ENCODE results near the gene KLF13. TPM values are rescaled to one million over a fixed set of nuclear protein-coding genes. Genes with fewer than 3 reads are reported as not detected.

The KLF13 gene
- total RNA-seq, 2 donors from 2014 or later = 184 to 226 TPM

- H3K27me3 Mint-ChIP-seq = peaks cover 8% of the 10 kb centered on the region
- H3K27ac Mint-ChIP-seq = no peak overlapping the region
- ATAC-seq (no peak), DNase-seq (no peak)
- peaks cover 28% of the 10 kb centered on the region for H3K4me1 Mint-ChIP-seq
- no peak overlapping the region for H3K4me3 Mint-ChIP-seq
- H3K36me3 Mint-ChIP-seq (ENCODE audit: low read depth) = peaks cover 2% of the 10 kb centered on the region
- no peaks in the 10 kb centered on the region for H3K9me3 ChIP-seq (ENCODE audit: control insufficient read depth, low read length, poor library complexity, severe bottlenecking)
Observed at GRCh38 chr15:31303726-31304648, 22.6 kb upstream of the KLF13 start.

GRCh38 chr15:31304751-31305365, 21.8 kb upstream of the KLF13 start:
- Mint-ChIP-seq H3K4me1 (peaks cover 28% of the 10 kb centered on the region), H3K27ac (peak overlapping the region; percentile 67), H3K36me3 (ENCODE audit: low read depth) (peaks cover 2% of the 10 kb centered on the region), H3K27me3 (peaks cover 8% of the 10 kb centered on the region), H3K4me3 (peak overlapping the region; percentile 67)
- no peak for DNase-seq
- no peaks in the 10 kb centered on the region for H3K9me3 ChIP-seq (ENCODE audit: control insufficient read depth, low read length, poor library complexity, severe bottlenecking)
- ATAC-seq = peak; percentile 57

GRCh38 chr15:31305375-31305774, 21.3 kb upstream of the KLF13 start:
- ATAC-seq (no peak), DNase-seq (no peak)
- peak overlapping the region; percentile 67 for H3K27ac Mint-ChIP-seq
- peak overlapping the region; percentile 67 for H3K4me3 Mint-ChIP-seq
- H3K4me1 Mint-ChIP-seq = peaks cover 28% of the 10 kb centered on the region
- peaks cover 8% of the 10 kb centered on the region for H3K27me3 Mint-ChIP-seq
- peaks cover 2% of the 10 kb centered on the region for H3K36me3 Mint-ChIP-seq (ENCODE audit: low read depth)
- H3K9me3 ChIP-seq (ENCODE audit: control insufficient read depth, low read length, poor library complexity, severe bottlenecking) = no peaks in the 10 kb centered on the region

- no peaks in the 10 kb centered on the region for H3K9me3 ChIP-seq (ENCODE audit: control insufficient read depth, low read length, poor library complexity, severe bottlenecking)
- Mint-ChIP-seq H3K4me3 (no peak overlapping the region), H3K4me1 (peaks cover 28% of the 10 kb centered on the region), H3K27ac (peak overlapping the region; percentile 67), H3K36me3 (ENCODE audit: low read depth) (peaks cover 2% of the 10 kb centered on the region), H3K27me3 (peaks cover 8% of the 10 kb centered on the region)
- no peak for DNase-seq
- no peak for ATAC-seq
Observed at GRCh38 chr15:31305796-31306425, 20.7 kb upstream of the KLF13 start.

- Mint-ChIP-seq H3K36me3 (ENCODE audit: low read depth) (peaks cover 2% of the 10 kb centered on the region), H3K4me3 (no peak overlapping the region), H3K4me1 (peaks cover 28% of the 10 kb centered on the region), H3K27me3 (peaks cover 8% of the 10 kb centered on the region), H3K27ac (peak overlapping the region; percentile 67)
- ATAC-seq = no peak
- H3K9me3 ChIP-seq (ENCODE audit: control insufficient read depth, low read length, poor library complexity, severe bottlenecking) = no peaks in the 10 kb centered on the region
- DNase-seq = no peak
Observed at GRCh38 chr15:31306426-31307269, 20.0 kb upstream of the KLF13 start.

GRCh38 chr15:31307270-31308184, 19.1 kb upstream of the KLF13 start:
- DNase-seq (no peak), ATAC-seq (no peak)
- Mint-ChIP-seq H3K27me3 (peaks cover 8% of the 10 kb centered on the region), H3K36me3 (ENCODE audit: low read depth) (peaks cover 2% of the 10 kb centered on the region), H3K4me3 (no peak overlapping the region), H3K4me1 (peaks cover 25% of the 10 kb centered on the region), H3K27ac (no peak overlapping the region)
- H3K9me3 ChIP-seq (ENCODE audit: control insufficient read depth, low read length, poor library complexity, severe bottlenecking) = no peaks in the 10 kb centered on the region

- Mint-ChIP-seq H3K36me3 (ENCODE audit: low read depth) (peaks cover 2% of the 10 kb centered on the region), H3K27ac (no peak overlapping the region), H3K27me3 (peaks cover 8% of the 10 kb centered on the region), H3K4me1 (peaks cover 25% of the 10 kb centered on the region), H3K4me3 (no peak overlapping the region)
- no peak for ATAC-seq
- no peaks in the 10 kb centered on the region for H3K9me3 ChIP-seq (ENCODE audit: control insufficient read depth, low read length, poor library complexity, severe bottlenecking)
- no peak for DNase-seq
Observed at GRCh38 chr15:31308185-31308639, 18.4 kb upstream of the KLF13 start.

- H3K9me3 ChIP-seq (ENCODE audit: control insufficient read depth, low read length, poor library complexity, severe bottlenecking) = no peaks in the 10 kb centered on the region
- Mint-ChIP-seq H3K36me3 (ENCODE audit: low read depth) (peaks cover 2% of the 10 kb centered on the region), H3K27ac (no peak overlapping the region), H3K4me3 (no peak overlapping the region), H3K27me3 (peaks cover 8% of the 10 kb centered on the region), H3K4me1 (peaks cover 16% of the 10 kb centered on the region)
- DNase-seq = no peak
- ATAC-seq = no peak
Observed at GRCh38 chr15:31309893-31310606, 16.6 kb upstream of the KLF13 start.

GRCh38 chr15:31311735-31312619, 14.7 kb upstream of the KLF13 start:
- Mint-ChIP-seq H3K27me3 (peaks cover 8% of the 10 kb centered on the region), H3K36me3 (ENCODE audit: low read depth) (peaks cover 2% of the 10 kb centered on the region), H3K4me3 (no peak overlapping the region), H3K4me1 (peaks cover 15% of the 10 kb centered on the region), H3K27ac (no peak overlapping the region)
- DNase-seq = no peak
- ATAC-seq = no peak
- H3K9me3 ChIP-seq (ENCODE audit: control insufficient read depth, low read length, poor library complexity, severe bottlenecking) = no peaks in the 10 kb centered on the region

- Mint-ChIP-seq H3K4me1 (peaks cover 16% of the 10 kb centered on the region), H3K36me3 (ENCODE audit: low read depth) (no peaks in the 10 kb centered on the region), H3K27ac (no peak overlapping the region), H3K27me3 (no peaks in the 10 kb centered on the region), H3K4me3 (no peak overlapping the region)
- H3K9me3 ChIP-seq (ENCODE audit: control insufficient read depth, low read length, poor library complexity, severe bottlenecking) = no peaks in the 10 kb centered on the region
- ATAC-seq (no peak), DNase-seq (no peak)
Observed at GRCh38 chr15:31313223-31313622, 13.4 kb upstream of the KLF13 start.

GRCh38 chr15:31314380-31314779, 12.3 kb upstream of the KLF13 start:
- H3K9me3 ChIP-seq (ENCODE audit: control insufficient read depth, low read length, poor library complexity, severe bottlenecking) = no peaks in the 10 kb centered on the region
- H3K27ac Mint-ChIP-seq = no peak overlapping the region
- H3K4me1 Mint-ChIP-seq = peaks cover 15% of the 10 kb centered on the region
- DNase-seq = no peak
- no peak for ATAC-seq
- H3K4me3 Mint-ChIP-seq = no peak overlapping the region
- no peaks in the 10 kb centered on the region for H3K27me3 Mint-ChIP-seq
- H3K36me3 Mint-ChIP-seq (ENCODE audit: low read depth) = no peaks in the 10 kb centered on the region
